NCI-H2196 treated with DMSO at 0.1 percent for 48 hours (cell line): Measurements from ENCODE around the gene KRTAP25-1.

Experiments used
- DNase-seq: peaks from one replicate; lab custom pipeline; 2025; ENCODE audit not compliant: unreplicated experiment; lab: John Stamatoyannopoulos, UW

KRTAP25-1 gene

DNA sequence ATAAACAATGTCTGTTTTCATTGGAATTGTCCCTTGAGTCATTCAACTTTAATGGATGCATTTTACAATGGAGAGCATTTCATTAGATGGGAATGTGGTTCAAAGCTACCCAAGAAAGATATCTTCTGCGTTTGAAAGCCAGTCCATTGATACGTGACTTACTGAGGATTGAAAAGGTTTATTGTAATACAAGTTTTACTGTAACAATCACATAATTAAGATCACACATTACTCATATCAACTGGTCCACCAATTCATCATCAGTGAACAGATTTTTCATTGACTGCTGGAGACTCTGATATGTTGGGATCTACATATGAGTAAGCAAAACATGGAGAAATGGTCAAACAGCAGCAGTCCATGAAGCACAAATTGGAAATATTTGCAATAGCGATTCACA lies 39.4 kb downstream of the KRTAP25-1 start:
- no peak for DNase-seq

DNA sequence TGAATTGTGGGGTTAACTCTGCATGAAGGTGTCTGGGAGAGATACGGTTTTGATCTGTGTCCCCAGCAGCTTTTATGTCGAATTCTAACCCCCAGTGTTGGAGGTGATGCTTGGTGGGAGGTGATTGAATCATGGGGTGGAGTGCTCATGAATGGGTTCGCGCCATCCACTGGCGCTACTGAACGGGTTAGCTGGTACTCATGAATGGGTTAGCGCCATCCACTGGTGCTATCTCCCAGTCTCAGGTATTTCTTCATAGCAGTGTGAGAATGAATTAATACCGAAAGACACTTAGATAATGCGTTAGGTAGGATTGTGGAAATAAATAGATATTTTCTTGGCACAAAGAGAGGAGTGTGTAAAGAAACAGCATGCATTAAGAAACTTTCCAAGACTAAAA lies 40.5 kb downstream of the KRTAP25-1 start:
- DNase-seq, result no peak

DNA sequence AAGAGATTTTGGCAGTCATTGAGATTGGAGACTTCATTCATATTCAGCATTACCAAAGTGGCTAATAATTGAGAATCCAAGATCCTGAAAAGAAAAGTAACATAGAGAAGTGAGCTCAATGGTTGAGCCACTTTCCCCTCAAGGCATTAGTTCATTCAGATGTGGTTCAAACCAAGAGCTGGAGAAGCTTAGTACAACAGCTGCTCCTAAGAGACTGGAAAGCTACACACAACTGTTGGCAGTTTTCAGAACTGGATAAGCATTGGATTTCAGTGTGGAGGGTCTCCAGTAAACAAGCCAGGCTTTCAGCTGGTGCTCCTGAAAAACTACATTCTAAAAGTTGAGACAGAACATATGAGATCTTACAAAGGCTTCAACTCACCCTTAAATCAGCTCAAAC lies 44.3 kb downstream of the KRTAP25-1 start:
- DNase-seq, result no peak

DNA sequence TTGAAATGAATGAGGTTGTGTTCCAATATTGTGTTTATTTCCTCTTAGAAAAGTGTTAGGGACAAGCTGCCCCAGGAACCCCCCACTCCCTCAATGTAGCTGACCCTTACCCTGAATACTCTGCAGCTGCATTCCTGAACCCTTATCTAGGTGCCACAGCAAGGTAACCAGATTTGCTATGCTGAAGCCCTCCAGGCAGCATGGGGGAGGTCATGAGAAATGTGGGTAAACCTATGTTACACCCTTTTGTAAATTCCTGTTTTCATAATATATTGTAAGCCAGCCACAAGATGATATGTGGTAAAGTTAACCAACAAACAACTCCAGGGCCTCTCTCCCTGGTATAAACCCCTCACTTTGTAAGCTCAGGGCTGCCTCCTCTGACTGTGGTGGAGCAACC lies 45.6 kb downstream of the KRTAP25-1 start:
- DNase-seq, result no peak

DNA sequence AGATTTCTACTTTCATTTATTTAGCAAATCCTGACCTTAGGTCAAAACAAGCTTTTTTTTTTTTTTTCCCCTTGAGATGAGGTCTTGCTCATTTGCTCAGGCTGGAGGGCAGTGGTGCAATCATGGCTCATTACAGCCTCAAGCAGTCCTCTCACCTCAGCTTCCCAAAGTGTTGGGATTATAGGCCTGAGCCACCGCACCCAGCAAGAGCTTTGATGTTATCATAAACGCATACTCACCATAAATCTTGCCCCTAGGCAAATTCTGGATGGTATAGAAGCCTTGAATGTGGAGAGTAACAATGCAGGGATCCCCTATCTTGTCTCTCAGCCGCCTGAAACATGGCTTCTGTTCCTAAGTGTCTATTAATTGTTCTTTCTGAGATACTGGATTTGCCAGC lies 48.7 kb downstream of the KRTAP25-1 start:
- no peak for DNase-seq
